HEK293 (cell line): ENCODE measurements around the gene PROCR.
"Not testable (repeated sequence)": the region's sequence is repeated elsewhere in the genome, so short reads cannot be mapped to it uniquely, and the experiment has no call there.

Source experiments
- CTCF ChIA-PET: fragments of 350-600 bp; formaldehyde crosslinking; extraction: SDS; loops from one replicate; lab custom pipeline; 2021; ENCODE audit warnings: antibody characterized with exemption; lab: Yijun Ruan, JAX
- POLR2A ChIA-PET: fragments of 300-600 bp; formaldehyde crosslinking; extraction: SDS; loops from one replicate; lab custom pipeline; 2020; ENCODE audit warnings: antibody characterized with exemption, inconsistent platforms; lab: Yijun Ruan, JAX
- H3K27ac ChIP-seq: fragments of 200-500 bp; sonication (Bioruptor generic); 2 replicates; pipeline ENCODE4 v1.5.1; 2014; ENCODE audit warnings: low read depth, low read length, control low read depth, inconsistent platforms; ENCODE audit errors: extremely low read depth
- H3K36me3 ChIP-seq, 2 experiments: fragments of 200-500 bp in 1 of 2; sonication (Bioruptor generic) in 1 of 2; 1 replicate in 1 of 2; 2 replicates in 1 of 2; pipeline ENCODE4 v1.5.1; 2014 to 2017; ENCODE audit warnings: inconsistent platforms in 2 of 2, low read length in 2 of 2; ENCODE audit not compliant: control insufficient read depth in 2 of 2, insufficient read depth in 1 of 2
- H3K4me1 ChIP-seq: fragments of 200-500 bp; sonication (Bioruptor generic); 2 replicates; pipeline ENCODE4 v1.5.1; 2014; ENCODE audit warnings: mild to moderate bottlenecking, low read length, inconsistent platforms; ENCODE audit not compliant: control insufficient read depth, insufficient read depth
- H3K4me3 ChIP-seq: 2 replicates; pipeline ENCODE4 v1.5.1; 2011; ENCODE audit warnings: low read depth, mild to moderate bottlenecking, control low read depth, low read length, moderate library complexity
- H3K9me3 ChIP-seq: fragments of 200-500 bp; sonication (Bioruptor generic); 2 replicates; pipeline ENCODE4 v1.5.1; 2014; ENCODE audit warnings: low read depth, low read length, inconsistent platforms; ENCODE audit not compliant: control insufficient read depth, insufficient read depth
- BCL6B ChIP-seq: fragments of 450-650 bp; formaldehyde crosslinking; IDR thresholded peaks from 2 replicates; pipeline ENCODE4 v1.5.1; 2017; ENCODE audit warnings: missing biosample characterization, missing genetic modification characterization
- EGR2 ChIP-seq: fragments of 450-650 bp; formaldehyde crosslinking; IDR thresholded peaks from 2 replicates; pipeline ENCODE4 v1.5.1; 2016; ENCODE audit warnings: low read depth, missing biosample characterization, missing genetic modification characterization
- GLI2 ChIP-seq: fragments of 450-650 bp; formaldehyde crosslinking; IDR thresholded peaks from 2 replicates; pipeline ENCODE4; 2017; ENCODE audit warnings: missing biosample characterization, missing genetic modification characterization, low read depth, borderline replicate concordance
- REPIN1 ChIP-seq: fragments of 450-650 bp; formaldehyde crosslinking; IDR thresholded peaks from 2 replicates; pipeline ENCODE4 v1.5.1; 2017; ENCODE audit warnings: missing biosample characterization, missing genetic modification characterization, low read depth
- SCRT1 ChIP-seq: fragments of 450-650 bp; formaldehyde crosslinking; IDR thresholded peaks from 2 replicates; pipeline ENCODE4 v1.5.1; 2016; ENCODE audit warnings: missing biosample characterization, missing genetic modification characterization, borderline replicate concordance
- SCRT2 ChIP-seq: fragments of 450-650 bp; formaldehyde crosslinking; IDR thresholded peaks from 2 replicates; pipeline ENCODE4 v1.5.1; 2016; ENCODE audit warnings: missing biosample characterization, missing genetic modification characterization
- SETDB1 ChIP-seq: IDR thresholded peaks from one replicate; pipeline ENCODE4 v1.6.1; 2017; ENCODE audit warnings: mild to moderate bottlenecking, low read length, moderate library complexity, mixed read lengths; ENCODE audit not compliant: insufficient read length
- TRIM28 ChIP-seq: IDR thresholded peaks from 2 replicates; pipeline ENCODE4 v1.6.1; 2011; ENCODE audit warnings: low read length, control low read depth, borderline replicate concordance
- ZBTB21 ChIP-seq: fragments of 450-650 bp; formaldehyde crosslinking; IDR thresholded peaks from 2 replicates; pipeline ENCODE4 v1.5.1; 2017; ENCODE audit warnings: missing biosample characterization, missing genetic modification characterization
- ZEB2 ChIP-seq: fragments of 450-650 bp; formaldehyde crosslinking; IDR thresholded peaks from 2 replicates; pipeline ENCODE4 v1.5.1; 2016; ENCODE audit warnings: missing biosample characterization, missing genetic modification characterization
- ZNF121 ChIP-seq: fragments of 450-650 bp; formaldehyde crosslinking; IDR thresholded peaks from 2 replicates; pipeline ENCODE4 v1.5.1; 2016; ENCODE audit warnings: missing biosample characterization, missing genetic modification characterization
- ZNF214 ChIP-seq: fragments of 450-650 bp; formaldehyde crosslinking; IDR thresholded peaks from 2 replicates; pipeline ENCODE4 v1.5.1; 2017; ENCODE audit warnings: missing biosample characterization, mild to moderate bottlenecking, missing genetic modification characterization, borderline replicate concordance
- ZNF274 ChIP-seq, 2 experiments: fragments of 200-500 bp in 1 of 2; fragments of 450-650 bp in 1 of 2; sonication (Bioruptor generic) in 1 of 2; formaldehyde crosslinking in 1 of 2; IDR thresholded peaks; 2 replicates each; pipeline versions ENCODE4 v1.5.1 to v1.6.1; 2014 to 2016; ENCODE audit warnings: borderline replicate concordance in 1 of 2, inconsistent platforms in 1 of 2, low read length in 1 of 2, missing biosample characterization in 1 of 2, missing genetic modification characterization in 1 of 2
- ZNF324 ChIP-seq: fragments of 450-650 bp; formaldehyde crosslinking; IDR thresholded peaks from 2 replicates; pipeline ENCODE4 v1.5.1; 2016; ENCODE audit warnings: missing biosample characterization, missing genetic modification characterization
- ZNF354C ChIP-seq: fragments of 450-650 bp; formaldehyde crosslinking; IDR thresholded peaks from 2 replicates; pipeline ENCODE4 v1.5.1; 2016; ENCODE audit warnings: missing biosample characterization, missing genetic modification characterization, low read depth, borderline replicate concordance
- ZNF362 ChIP-seq: fragments of 450-650 bp; formaldehyde crosslinking; IDR thresholded peaks from 2 replicates; pipeline ENCODE4 v1.5.1; 2016; ENCODE audit warnings: missing biosample characterization, missing genetic modification characterization
- ZNF366 ChIP-seq: fragments of 450-650 bp; formaldehyde crosslinking; conservative IDR thresholded peaks from 2 replicates; pipeline ENCODE4 v1.5.1; 2016; ENCODE audit warnings: missing biosample characterization, missing genetic modification characterization
- ZNF398 ChIP-seq: fragments of 450-650 bp; formaldehyde crosslinking; IDR thresholded peaks from 2 replicates; pipeline ENCODE4 v1.5.1; 2017; ENCODE audit warnings: missing biosample characterization, missing genetic modification characterization
- ZNF544 ChIP-seq: fragments of 450-650 bp; formaldehyde crosslinking; IDR thresholded peaks from 2 replicates; pipeline ENCODE4 v1.5.0; 2017; ENCODE audit warnings: missing biosample characterization, missing genetic modification characterization
- ZNF580 ChIP-seq: fragments of 450-650 bp; formaldehyde crosslinking; IDR thresholded peaks from 2 replicates; pipeline ENCODE4 v1.5.1; 2016; ENCODE audit warnings: missing biosample characterization, missing genetic modification characterization
- ZNF626 ChIP-seq: fragments of 450-650 bp; sonication (Bioruptor Pico); formaldehyde crosslinking; IDR thresholded peaks from 2 replicates; pipeline ENCODE4 v1.5.1; 2018; ENCODE audit warnings: missing biosample characterization, missing genetic modification characterization, inconsistent platforms
- ZNF670 ChIP-seq: fragments of 450-650 bp; formaldehyde crosslinking; IDR thresholded peaks from 2 replicates; pipeline ENCODE4 v1.5.1; 2016; ENCODE audit warnings: missing biosample characterization, missing genetic modification characterization, low read depth
- ZNF704 ChIP-seq: fragments of 450-650 bp; formaldehyde crosslinking; IDR thresholded peaks from 2 replicates; pipeline ENCODE4 v1.5.1; 2016; ENCODE audit warnings: missing biosample characterization, missing genetic modification characterization

Gene PROCR

GRCh38 chr20:35167787-35168186 lies 4.1 kb upstream of the PROCR start:
- ChIA-PET CTCF (interaction anchor here (1.2 to 4.6 kb wide), 2 partner anchors 22 to 41 kb away, joined by 3 to 18 read pairs; partner anchors contain the start of gene EDEM2), POLR2A (no interaction called here)
- no peaks in the 10 kb centered on the region for H3K9me3 ChIP-seq
- H3K4me3 ChIP-seq, result no peak overlapping the region
- no peaks in the 10 kb centered on the region for H3K36me3 ChIP-seq
- no peak overlapping the region for H3K27ac ChIP-seq
- TF ChIP-seq TRIM28, result no peak
- no peak for TF ChIP-seq ZNF398 (tag by site-specific recombination)
- no peak for TF ChIP-seq ZEB2 (tag by site-specific recombination)
- TF ChIP-seq ZNF670, result no peak
- no peak for TF ChIP-seq ZNF626
- TF ChIP-seq ZNF580 (tag by site-specific recombination), result no peak
- TF ChIP-seq REPIN1 (tag by site-specific recombination), result no peak
- no peak for TF ChIP-seq ZNF704 (tag by site-specific recombination)
- no peak for TF ChIP-seq SETDB1
- TF ChIP-seq ZNF274 (IDR thresholded peaks at IDR 0.05; ENCODE audit: low read length), result no peak
- no peak for TF ChIP-seq ZNF274 (tag by site-specific recombination; IDR thresholded peaks at IDR 0.05; ENCODE audit: borderline replicate concordance)
- no peak for TF ChIP-seq ZNF354C (tag by site-specific recombination)
- no peak for TF ChIP-seq ZNF366 (tag by site-specific recombination)
- no peak for TF ChIP-seq ZNF214 (tag by site-specific recombination)
- H3K4me1 ChIP-seq, result 0 out of 2 replicates have a peak, but pooled peaks cover 3% of the 10 kb centered on the region

- H3K4me1 ChIP-seq, H3K9me3 ChIP-seq, H3K36me3 ChIP-seq, H3K4me3 ChIP-seq, H3K27ac ChIP-seq: not testable (repeated sequence)
- ChIA-PET POLR2A (interaction anchor here (0.6 kb wide), 2 partner anchors 27 to 146 kb away, joined by 3 read pairs; no protein-coding TSS in a partner anchor), CTCF (interaction anchor here (4.6 kb wide), 1 partner anchor 23 kb away, joined by 18 read pairs; the partner anchor contains the start of gene EDEM2)
- TF ChIP-seq ZNF121 (tag by site-specific recombination), result peak; percentile 86
Measured at GRCh38 chr20:35168701-35169409, 3.0 kb upstream of the PROCR start.

- H3K27ac ChIP-seq, result no peak overlapping the region
- peak overlapping the region; percentile 45 for H3K4me3 ChIP-seq
- H3K9me3 ChIP-seq, result no peaks in the 10 kb centered on the region
- CTCF ChIA-PET, result interaction anchor here (4.6 kb wide), 1 partner anchor 25 kb away, joined by 18 read pairs; the partner anchor contains the start of gene EDEM2
- H3K36me3 ChIP-seq, result peaks cover 0 to 3% of the 10 kb centered on the region in 2 experiments; a peak in 1 of 3 replicates
- 0 out of 2 replicates have a peak, but pooled peaks cover 3% of the 10 kb centered on the region for H3K4me1 ChIP-seq
- POLR2A ChIA-PET, result no interaction called here
- no peak for TF ChIP-seq ZNF362 (tag by site-specific recombination)
- TF ChIP-seq GLI2 (tag by site-specific recombination), result no peak
- TF ChIP-seq ZBTB21 (tag by site-specific recombination), result no peak
- TF ChIP-seq ZNF324 (tag by site-specific recombination), result no peak
- no peak for TF ChIP-seq EGR2 (tag by site-specific recombination)
- TF ChIP-seq ZNF544 (tag by site-specific recombination), result no peak
- no peak for TF ChIP-seq BCL6B (tag by site-specific recombination)
- peak; percentile 87 for TF ChIP-seq SCRT2
- TF ChIP-seq SCRT1 (tag by site-specific recombination), result 0 out of 2 replicates have a peak, but pooled peaks have one; percentile 19
Measured at GRCh38 chr20:35171438-35171752, 477 bp upstream of the PROCR start.
